Ovary (tissue), 9 donors: Measurements from ENCODE around the gene VTN. TPM values are rescaled to one million over a fixed set of nuclear protein-coding genes. Genes with fewer than 3 reads are reported as not detected.

ENCODE experiments used
- DNase-seq, 5 donors: peaks; one replicate each; pipeline ENCODE4 v3.0.0-alpha.2; 2019 to 2020
- H3K27ac ChIP-seq, 2 donors: fragments of 200-600 bp; one replicate each; pipeline versions ENCODE4 v1.5.1 to v1.8.0; 2019 to 2022
- H3K27me3 ChIP-seq: fragments of 200-600 bp; one replicate; pipeline ENCODE4 v1.8.0; 2022
- H3K36me3 ChIP-seq: fragments of 200-600 bp; sonication (generic); one replicate; pipeline ENCODE4 v1.5.1; 2019
- H3K4me1 ChIP-seq: one replicate; pipeline ENCODE4 v1.8.1; 2013; ENCODE audit warnings: mild to moderate bottlenecking, moderate library complexity; ENCODE audit not compliant: insufficient read depth
- H3K4me3 ChIP-seq: fragments of 200-600 bp; sonication (generic); one replicate; pipeline ENCODE4 v1.5.1; 2017
- H3K9me3 ChIP-seq, 2 donors: fragments of 200-600 bp in 1 of 2; sonication (generic) in 1 of 2; one replicate each; pipeline versions ENCODE4 v1.5.1 to v1.8.1; 2013 to 2019; ENCODE audit warnings: mild to moderate bottlenecking in 1 of 2, moderate library complexity in 1 of 2
- CTCF ChIP-seq, 3 donors: fragments of 450-650 bp in 2 of 3; fragments of 200-600 bp in 1 of 3; IDR thresholded peaks; one replicate each; pipeline versions ENCODE4 v1.5.1 to v1.8.0; 2016 to 2022; ENCODE audit warnings: antibody characterized with exemption in 3 of 3, mild to moderate bottlenecking in 1 of 3
- EP300 ChIP-seq: sonication (generic); formaldehyde crosslinking; IDR thresholded peaks from one replicate; pipeline ENCODE4 v1.6.1; 2017; ENCODE audit warnings: antibody characterized with exemption
- POLR2A ChIP-seq: fragments of 450-650 bp; IDR thresholded peaks from one replicate; pipeline ENCODE4 v1.6.1; 2017; ENCODE audit warnings: antibody characterized with exemption, mild to moderate bottlenecking, moderate library complexity
- WGBS, 3 donors: extraction: QIAGEN DNeasy Blood & Tissue Kit in 1 of 3; methylation state at CpG; one replicate each; pipeline versions ENCODE4 v1.1.5 to v1.1.7; 2013 to 2017; 5-methylcytosine and 5-hydroxymethylcytosine counted together
- intact Hi-C, 4 donors: fragments of 100-400 bp; cut with DNase I; formaldehyde crosslinking; loops; one replicate each; pipeline versions ENCODE4 v1.11.0 to v1.15.1; 2022 to 2023
- polyA plus RNA-seq, 2 donors: library from polyadenylated mRNA; stranded (reverse); fragments of 200-250 nt in 1 of 2; fragments of 350-450 nt in 1 of 2; fragmentation: Illumina TruSeq in 1 of 2; extraction: RNeasy Lipid Tissue Mini Kit (QIAGEN cat#74804) in 1 of 2; gene quantifications; one replicate each; pipeline ENCODE4 v1.2.3, GENCODE V29; 2013 to 2014
- total RNA-seq, 7 donors: library from RNA; depleted of rRNA in 2 of 7; stranded (reverse); fragments of >200 nt in 2 of 7; fragmentation: NEBNext Ultra II Directional in 3 of 7; extraction: Animal tissue kit (Norgen Biotek cat#: 25700) in 3 of 7; gene quantifications; one replicate each; pipeline versions ENCODE4 v1.1.0 to v1.2.4, GENCODE V29; 2016 to 2023
- donor health status: DM: no; HTN: no; CAD: no; lungs with moderate emphysema.
- donor health status: DM: no; HTN: no; CAD: no.
- donor health status: Bipolar disorder and iron deficiency.
- donor health status: DM: yes; HTN: yes; CAD: no.
- donor health status: DM: no; HTN: no; CAD: no.
- donor health status: DM: yes; HTN: yes; CAD: no.

VTN gene
- total and polyA plus RNA-seq, 9 donors, result 0.25 to 20.5 (median 4.1) TPM; not detected in 1

GRCh38 chr17:28324781-28325180 lies 45.3 kb downstream of the VTN start:
- WGBS, 3 donors, result 92 to 96% (median 94%) methylated on average over 3 of the region's 3 CpGs
- intact Hi-C loops, result loop anchor here in 1 of 4 donors (10.0 kb wide), 1 partner anchor 290 kb away; no protein-coding TSS in a partner anchor
- Histone ChIP-seq H3K4me3 (no peak overlapping the region), H3K4me1 (peaks cover 2% of the 10 kb centered on the region), H3K27me3 (no peaks in the 10 kb centered on the region), H3K27ac (no peak overlapping the region), H3K9me3 (no peaks in the 10 kb centered on the region), H3K36me3 (no peaks in the 10 kb centered on the region)
- no peak for TF ChIP-seq POLR2A
- TF ChIP-seq CTCF (IDR thresholded peaks at IDR 0.05), result no peak
- no peak for TF ChIP-seq EP300
- DNase-seq, result no peak

- H3K4me1 ChIP-seq, result peaks cover 2% of the 10 kb centered on the region
- intact Hi-C loops, result loop anchor here in 1 of 4 donors (10.0 kb wide), 1 partner anchor 290 kb away; no protein-coding TSS in a partner anchor
- H3K27me3 ChIP-seq, result no peaks in the 10 kb centered on the region
- H3K4me3 ChIP-seq, result no peak overlapping the region
- H3K27ac ChIP-seq, result no peak overlapping the region
- H3K9me3 ChIP-seq, result no peaks in the 10 kb centered on the region
- H3K36me3 ChIP-seq, result no peaks in the 10 kb centered on the region
- 83 to 87% (median 84%) methylated on average over 5 of the region's 5 CpGs for WGBS, 3 donors
- TF ChIP-seq EP300 (no peak), CTCF (IDR thresholded peaks at IDR 0.05) (no peak), POLR2A (no peak)
- no peak for DNase-seq
Observed at GRCh38 chr17:28324267-28324745, 45.8 kb downstream of the VTN start.

- Histone ChIP-seq H3K4me1 (peaks cover 6% of the 10 kb centered on the region), H3K9me3 (no peaks in the 10 kb centered on the region), H3K27me3 (no peaks in the 10 kb centered on the region), H3K27ac (no peak overlapping the region), H3K4me3 (no peak overlapping the region), H3K36me3 (no peaks in the 10 kb centered on the region)
- intact Hi-C loops, result loop anchor here in 1 of 4 donors (10.0 kb wide), 1 partner anchor 286 kb away; no protein-coding TSS in a partner anchor
- WGBS, 3 donors, result 60 to 66% (median 66%) methylated on average over 8 of the region's 8 CpGs
- no peak for TF ChIP-seq EP300
- TF ChIP-seq POLR2A, result no peak
- no peak for TF ChIP-seq CTCF (IDR thresholded peaks at IDR 0.05)
- no peak for DNase-seq
Observed at GRCh38 chr17:28320215-28321061, 49.7 kb downstream of the VTN start.

DNA sequence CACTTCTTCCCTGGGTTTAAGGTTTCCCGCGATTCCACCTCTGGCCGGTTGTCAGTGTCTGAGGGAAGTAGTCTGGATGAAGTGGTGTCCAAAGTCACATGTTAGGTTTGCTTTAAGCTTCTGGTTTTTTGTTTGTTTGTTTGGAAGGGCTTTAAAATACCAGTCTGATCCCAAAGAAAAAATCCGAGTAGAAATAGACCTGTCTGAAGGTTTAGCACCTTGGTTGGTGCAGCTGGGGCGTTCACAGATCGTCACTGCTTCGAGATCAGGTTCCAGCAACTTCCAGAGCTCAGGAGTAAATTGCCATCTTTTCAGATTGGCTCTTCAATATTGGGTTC lies 50.5 kb downstream of the VTN start:
- WGBS, 3 donors, result 1 to 2% (median 1%) methylated on average over 7 of the region's 7 CpGs
- no peaks in the 10 kb centered on the region for H3K9me3 ChIP-seq
- TF ChIP-seq EP300, result no peak
- TF ChIP-seq CTCF (IDR thresholded peaks at IDR 0.05), result no peak
- intact Hi-C loops, result no loop called here
- no peak for DNase-seq
- peaks cover 6% of the 10 kb centered on the region for H3K4me1 ChIP-seq
- H3K36me3 ChIP-seq, result no peaks in the 10 kb centered on the region
- peak overlapping the region; percentile 50 for H3K4me3 ChIP-seq
- H3K27ac ChIP-seq, result peak overlapping the region in 1 of 2 donors; percentile 62
- H3K27me3 ChIP-seq, result no peaks in the 10 kb centered on the region
